Measurements from ENCODE around the gene WNT2B. TPM values are rescaled to one million over a fixed set of nuclear protein-coding genes. Genes with fewer than 3 reads are reported as not detected.

WNT2B gene
- total RNA-seq, 1 donor from 2014 or later = 6.1 TPM

DNA sequence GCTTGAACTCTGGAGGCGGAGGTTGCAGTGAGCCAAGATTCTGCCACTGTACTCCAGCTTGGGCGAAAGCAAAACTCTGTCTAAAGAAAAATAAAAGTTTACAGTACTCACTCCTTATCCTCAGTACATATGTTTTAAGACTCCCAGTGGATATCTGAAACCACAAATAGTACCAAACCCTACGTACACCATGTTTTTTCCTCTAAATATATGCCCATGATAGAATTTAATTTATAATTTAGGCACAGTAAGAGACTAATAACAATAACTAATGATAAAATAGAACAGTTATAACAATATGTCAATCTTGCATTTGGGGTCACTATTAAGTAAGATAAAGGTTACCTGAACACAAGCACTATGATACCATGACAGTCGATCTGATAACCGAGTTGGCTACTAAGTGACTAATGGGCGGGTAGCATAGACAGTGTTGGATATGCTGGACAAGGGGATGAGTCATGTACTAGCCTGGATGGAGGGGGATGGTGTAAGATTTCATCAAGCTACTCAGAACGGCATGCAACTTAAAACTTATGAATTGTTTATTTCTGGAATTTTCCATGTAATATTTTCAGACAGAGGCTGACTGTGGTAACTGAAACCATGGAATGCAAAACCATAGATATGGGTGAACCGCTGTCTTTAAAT lies 66.5 kb downstream of the WNT2B start:
- no peak for DNase-seq

DNA sequence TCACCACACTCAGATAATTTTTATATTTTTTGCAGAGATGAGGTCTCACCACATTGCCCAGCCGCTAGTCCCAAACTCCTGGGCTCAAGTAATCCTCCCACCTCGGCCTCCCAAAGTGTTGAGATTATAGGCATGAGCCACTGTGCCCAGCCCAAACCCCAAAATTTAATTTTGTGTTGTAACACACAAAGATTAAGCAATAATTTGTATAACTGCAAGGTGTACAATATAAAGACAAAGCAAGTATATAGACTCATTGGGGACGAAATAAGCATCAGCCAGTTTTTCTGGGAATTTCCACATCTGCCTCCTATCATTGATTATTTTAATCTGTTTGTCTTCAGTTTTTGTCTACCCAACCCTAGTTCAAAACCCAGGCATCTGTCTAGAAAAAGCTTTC lies 67.5 kb downstream of the WNT2B start:
- DNase-seq = no peak

Other genes with a start within 250 kb of the WNT2B start
- gene CTTNBP2NL, start 112.8 kb upstream of the WNT2B start, total RNA-seq = 12.6 TPM
- 38.3 TPM for gene ST7L, start 110.2 kb downstream of the WNT2B start, total RNA-seq
- gene CAPZA1, start 110.9 kb downstream of the WNT2B start, total RNA-seq = 112 TPM
- gene MOV10, start 165.7 kb downstream of the WNT2B start, total RNA-seq = 27.5 TPM
- gene RHOC, start 198.2 kb downstream of the WNT2B start, total RNA-seq = 159 TPM
- 2.5 TPM for gene PPM1J, start 206.4 kb downstream of the WNT2B start, total RNA-seq